H9 (cell line): Measurements from ENCODE around the gene DGKG. TPM values are rescaled to one million over a fixed set of nuclear protein-coding genes. Genes with fewer than 3 reads are reported as not detected.

Source experiments
- DNase-seq: peaks from one replicate; pipeline ENCODE4 v3.0.0-alpha.2; 2017
- H2AFZ ChIP-seq: one replicate; pipeline ENCODE4 v1.6.1; 2013; ENCODE audit warnings: mild to moderate bottlenecking, low read length, control low read depth, moderate library complexity
- H2AK5ac ChIP-seq: 2 replicates; pipeline ENCODE4 v1.6.1; 2013; ENCODE audit warnings: low read length, control low read depth, mixed read lengths; ENCODE audit not compliant: insufficient read length
- H2BK120ac ChIP-seq: one replicate; pipeline ENCODE4 v1.6.1; 2013; ENCODE audit warnings: low read depth, mild to moderate bottlenecking, low read length, control low read depth, inconsistent platforms; ENCODE audit not compliant: poor library complexity, severe bottlenecking
- H2BK12ac ChIP-seq: 2 replicates; pipeline ENCODE4 v1.6.1; 2013; ENCODE audit warnings: low read length, control low read depth, mixed read lengths, low read depth; ENCODE audit not compliant: insufficient read length
- H2BK15ac ChIP-seq: 2 replicates; pipeline ENCODE4 v1.6.1; 2013; ENCODE audit warnings: low read depth, low read length, control low read depth
- H2BK20ac ChIP-seq: one replicate; pipeline ENCODE4 v1.6.1; 2013; ENCODE audit warnings: low read depth, mild to moderate bottlenecking, low read length, control low read depth, inconsistent platforms; ENCODE audit not compliant: poor library complexity, severe bottlenecking
- H2BK5ac ChIP-seq: 2 replicates; pipeline ENCODE4 v1.6.1; 2013; ENCODE audit warnings: low read length, control low read depth, mixed read lengths; ENCODE audit not compliant: insufficient read length
- H3K14ac ChIP-seq: 2 replicates; pipeline ENCODE4 v1.6.1; 2013; ENCODE audit warnings: low read length, control low read depth; ENCODE audit not compliant: insufficient read depth
- H3K18ac ChIP-seq: 2 replicates; pipeline ENCODE4 v1.6.1; 2013; ENCODE audit warnings: low read depth, mild to moderate bottlenecking, mixed read lengths, low read length, control low read depth; ENCODE audit not compliant: insufficient read length
- H3K23ac ChIP-seq: 2 replicates; pipeline ENCODE4 v1.6.1; 2013; ENCODE audit warnings: low read length, control low read depth, mixed read lengths, low read depth; ENCODE audit not compliant: insufficient read length
- H3K23me2 ChIP-seq: 2 replicates; pipeline ENCODE4 v1.6.1; 2013; ENCODE audit warnings: low read depth, mild to moderate bottlenecking, mixed read lengths, low read length, control low read depth; ENCODE audit not compliant: insufficient read length, poor library complexity, severe bottlenecking
- H3K27ac ChIP-seq: 2 replicates; pipeline ENCODE4 v1.5.1; 2013; ENCODE audit warnings: low read length, control low read depth, mixed read lengths, low read depth; ENCODE audit not compliant: insufficient read length
- H3K27me3 ChIP-seq: 2 replicates; pipeline ENCODE4 v1.6.1; 2013; ENCODE audit warnings: low read length, control low read depth, inconsistent platforms; ENCODE audit not compliant: insufficient read depth
- H3K4ac ChIP-seq: 2 replicates; pipeline ENCODE4 v1.6.1; 2013; ENCODE audit warnings: low read depth, mild to moderate bottlenecking, control low read depth, inconsistent platforms, low read length, moderate library complexity
- H3K4me1 ChIP-seq: 2 replicates; pipeline ENCODE4 v1.6.1; 2013; ENCODE audit warnings: low read length, control low read depth, inconsistent platforms; ENCODE audit not compliant: insufficient read depth
- H3K4me2 ChIP-seq: 2 replicates; pipeline ENCODE4 v1.6.1; 2013; ENCODE audit warnings: low read length, control low read depth, mixed read lengths; ENCODE audit not compliant: insufficient read length, insufficient read depth
- H3K56ac ChIP-seq: 2 replicates; pipeline ENCODE4 v1.6.1; 2013; ENCODE audit warnings: low read depth, mild to moderate bottlenecking, mixed read lengths, low read length, control low read depth; ENCODE audit not compliant: insufficient read length
- H3K79me1 ChIP-seq: 2 replicates; pipeline ENCODE4 v1.6.1; 2013; ENCODE audit warnings: low read depth, mild to moderate bottlenecking, moderate library complexity, low read length, control low read depth, inconsistent platforms; ENCODE audit not compliant: insufficient read depth, poor library complexity, severe bottlenecking
- H3K79me2 ChIP-seq: 2 replicates; pipeline ENCODE4 v1.6.1; 2013; ENCODE audit warnings: low read length, control low read depth, inconsistent platforms; ENCODE audit not compliant: insufficient read depth
- H3K9ac ChIP-seq: 2 replicates; pipeline ENCODE4 v1.6.1; 2013; ENCODE audit warnings: low read length, control low read depth, mixed read lengths; ENCODE audit not compliant: insufficient read length; ENCODE audit errors: extremely low read depth
- H3K9me3 ChIP-seq: one replicate; pipeline ENCODE4 v1.6.1; 2013; ENCODE audit warnings: low read depth, low read length, inconsistent platforms; ENCODE audit not compliant: control insufficient read depth
- H3T11ph ChIP-seq: one replicate; pipeline ENCODE4 v1.6.1; 2013; ENCODE audit warnings: mild to moderate bottlenecking, low read length, control low read depth, inconsistent platforms
- H4K20me1 ChIP-seq: one replicate; pipeline ENCODE4 v1.6.1; 2013; ENCODE audit not compliant: control insufficient read depth, insufficient read length, insufficient read depth
- H4K5ac ChIP-seq: 2 replicates; pipeline ENCODE4 v1.6.1; 2013; ENCODE audit warnings: low read depth, mild to moderate bottlenecking, mixed read lengths, low read length, control low read depth; ENCODE audit not compliant: insufficient read length
- H4K8ac ChIP-seq: replicated peaks from 2 replicates; pipeline ENCODE4 v1.6.1; 2013; ENCODE audit warnings: low read length, control low read depth, mixed read lengths, low read depth; ENCODE audit not compliant: insufficient read length
- H4K91ac ChIP-seq: 2 replicates; pipeline ENCODE4 v1.6.1; 2013; ENCODE audit warnings: low read depth, mild to moderate bottlenecking, moderate library complexity, mixed read lengths, low read length, control low read depth; ENCODE audit not compliant: insufficient read length
- H3K27ac Mint-ChIP-seq, 3 experiments: 2 replicates in 2 of 3; 3 replicates in 1 of 3; pipeline ENCODE4 v1.8.0; 2020 to 2021; ENCODE audit warnings: mixed read lengths in 3 of 3, mild to moderate bottlenecking in 1 of 3, moderate library complexity in 1 of 3
- H3K27me3 Mint-ChIP-seq: 2 replicates; pipeline ENCODE4 v1.8.0; 2021; ENCODE audit warnings: low read depth, mild to moderate bottlenecking, moderate library complexity, mixed read lengths
- H3K36me3 Mint-ChIP-seq, 3 experiments: 2 replicates in 2 of 3; 3 replicates in 1 of 3; pipeline ENCODE4 v1.8.0; 2020 to 2021; ENCODE audit warnings: low read depth in 3 of 3, mixed read lengths in 3 of 3; ENCODE audit not compliant: insufficient read depth in 1 of 3
- H3K4me1 Mint-ChIP-seq, 2 experiments: 2 replicates each; pipeline ENCODE4 v1.8.0; 2020; ENCODE audit warnings: mixed read lengths in 2 of 2
- H3K4me3 Mint-ChIP-seq, 2 experiments: 2 replicates in 1 of 2; 3 replicates in 1 of 2; pipeline ENCODE4 v1.8.0; 2020 to 2021; ENCODE audit warnings: mild to moderate bottlenecking in 2 of 2, mixed read lengths in 2 of 2, moderate library complexity in 1 of 2
- H3K9me3 Mint-ChIP-seq, 2 experiments: 2 replicates in 1 of 2; 3 replicates in 1 of 2; pipeline ENCODE4 v1.8.0; 2020; ENCODE audit warnings: mild to moderate bottlenecking in 2 of 2, mixed read lengths in 2 of 2, moderate library complexity in 1 of 2
- CTCF ChIP-seq: fragments of 200-600 bp; sonication (generic); conservative IDR thresholded peaks from 3 replicates; pipeline ENCODE4 v1.8.0; 2021; ENCODE audit warnings: antibody characterized with exemption, mild to moderate bottlenecking
- WGBS: extraction: QIAGEN DNeasy Blood & Tissue Kit; methylation state at CpG from one replicate; pipeline ENCODE4 v1.1.7; 2013; ENCODE audit warnings: missing lambda C conversion rate, low lambda C conversion rate, mixed read lengths; ENCODE audit not compliant: insufficient read length; ENCODE audit errors: extremely low coverage; 5-methylcytosine and 5-hydroxymethylcytosine counted together
- total RNA-seq: library from RNA; stranded (reverse); gene quantifications from 2 replicates; pipeline ENCODE4 v1.2.1, GENCODE V29; 2021

DGKG gene
- total RNA-seq, 1 experiment from 2014 or later = not detected

- no peak overlapping the region for H3K9ac ChIP-seq
- no peaks in the 10 kb centered on the region for H3K23me2 ChIP-seq
- H3K56ac ChIP-seq = no peak overlapping the region
- H3K27ac ChIP-seq = no peak overlapping the region
- H3K79me1 ChIP-seq = no peaks in the 10 kb centered on the region
- H3K4ac ChIP-seq = no peak overlapping the region
- no peak for TF ChIP-seq CTCF
- DNase-seq = no peak
- H4K20me1 ChIP-seq = no peaks in the 10 kb centered on the region
- WGBS = no CpG with 5 or more reads among the region's 4 CpGs
- Mint-ChIP-seq H3K4me1 (peaks cover 8 to 10% of the 10 kb centered on the region in 2 experiments), H3K36me3 (no peaks in the 10 kb centered on the region), H3K4me3 (no peak overlapping the region), H3K27ac (no peak overlapping the region), H3K27me3 (peaks cover 55% of the 10 kb centered on the region), H3K9me3 (no peaks in the 10 kb centered on the region; a peak in 1 of 5 replicates)
- no peak overlapping the region for H2BK12ac ChIP-seq
- peaks cover 2% of the 10 kb centered on the region; the same call in 1 of the 2 replicates for H3K27me3 ChIP-seq
- no peak overlapping the region for H2BK120ac ChIP-seq
- no peak overlapping the region for H2AK5ac ChIP-seq
- H3K9me3 ChIP-seq = no peaks in the 10 kb centered on the region
- H2BK20ac ChIP-seq = no peak overlapping the region
- no peak overlapping the region for H4K8ac ChIP-seq
- no peaks in the 10 kb centered on the region for H3K4me1 ChIP-seq
- no peak overlapping the region; the same call in 1 of the 2 replicates for H3K14ac ChIP-seq
- H2BK5ac ChIP-seq = no peak overlapping the region
- no peak overlapping the region for H4K5ac ChIP-seq
- H2BK15ac ChIP-seq = no peak overlapping the region
- no peak overlapping the region for H3K18ac ChIP-seq
- no peak overlapping the region for H3K23ac ChIP-seq
- no peak overlapping the region for H4K91ac ChIP-seq
- no peak overlapping the region for H3T11ph ChIP-seq
- no peaks in the 10 kb centered on the region for H3K79me2 ChIP-seq
- no peak overlapping the region for H3K4me2 ChIP-seq
- no peak overlapping the region for H2AFZ ChIP-seq
Observed at GRCh38 chr3:186200726-186201125, 161.3 kb downstream of the DGKG start.
